T-helper 17 cell (primary cell): Measurements from ENCODE around the gene TRMT2A. TPM values are rescaled to one million over a fixed set of nuclear protein-coding genes. Genes with fewer than 3 reads are reported as not detected.

Experiments
- ATAC-seq: fragments of 150-1000 bp; cut with Tn5 transposase; 2 replicates; pipeline ENCODE4 v1.10.0; 2021; ENCODE audit warnings: mild to moderate bottlenecking, moderate library complexity
- DNase-seq, 3 donors: peaks; one replicate each; pipeline versions ENCODE4 v3.0.0 to v3.0.0-alpha.2; 2020 to 2021
- H3K9me3 ChIP-seq: one replicate; pipeline ENCODE4 v1.7.0; 2013; ENCODE audit warnings: low read length, mild to moderate bottlenecking; ENCODE audit not compliant: control insufficient read depth, poor library complexity, severe bottlenecking
- H3K27ac Mint-ChIP-seq: one replicate; pipeline ENCODE4 v1.8.0; 2022; ENCODE audit warnings: mild to moderate bottlenecking, moderate library complexity, mixed read lengths
- H3K27me3 Mint-ChIP-seq: one replicate; pipeline ENCODE4 v1.8.0; 2022; ENCODE audit warnings: mixed read lengths
- H3K36me3 Mint-ChIP-seq: one replicate; pipeline ENCODE4 v1.8.0; 2022; ENCODE audit warnings: low read depth, mixed read lengths
- H3K4me1 Mint-ChIP-seq: one replicate; pipeline ENCODE4 v1.8.0; 2022; ENCODE audit warnings: mild to moderate bottlenecking, mixed read lengths
- H3K4me3 Mint-ChIP-seq: one replicate; pipeline ENCODE4 v1.8.0; 2022; ENCODE audit warnings: mild to moderate bottlenecking, moderate library complexity, mixed read lengths
- total RNA-seq, 4 donors: library from RNA in 2 of 4; stranded (reverse) in 2 of 4; gene quantifications; one replicate each; pipeline ENCODE4 v1.2.3 and lab custom pipeline; 2022 to 2026

TRMT2A gene
- total RNA-seq, 2 donors from 2014 or later = 77.1 to 85.5 TPM

- Mint-ChIP-seq H3K4me1 (peaks cover 20% of the 10 kb centered on the region), H3K4me3 (no peak overlapping the region), H3K36me3 (peaks cover 2% of the 10 kb centered on the region), H3K27ac (no peak overlapping the region), H3K27me3 (no peaks in the 10 kb centered on the region)
- no peak for DNase-seq
- ATAC-seq = no peak
- H3K9me3 ChIP-seq = no peaks in the 10 kb centered on the region
Observed at GRCh38 chr22:20135806-20136602, 19.0 kb upstream of the TRMT2A start.

GRCh38 chr22:20135265-20135664 lies 18.2 kb upstream of the TRMT2A start:
- ATAC-seq = no peak
- H3K4me3 Mint-ChIP-seq = no peak overlapping the region
- no peaks in the 10 kb centered on the region for H3K9me3 ChIP-seq
- no peak for DNase-seq
- peaks cover 2% of the 10 kb centered on the region for H3K36me3 Mint-ChIP-seq
- H3K27me3 Mint-ChIP-seq = no peaks in the 10 kb centered on the region
- H3K27ac Mint-ChIP-seq = no peak overlapping the region
- H3K4me1 Mint-ChIP-seq = peaks cover 20% of the 10 kb centered on the region

GRCh38 chr22:20133930-20134549 lies 17.0 kb upstream of the TRMT2A start:
- H3K4me1 Mint-ChIP-seq = peaks cover 21% of the 10 kb centered on the region
- H3K9me3 ChIP-seq = no peaks in the 10 kb centered on the region
- DNase-seq (no peak), ATAC-seq (no peak)
- no peak overlapping the region for H3K27ac Mint-ChIP-seq
- H3K36me3 Mint-ChIP-seq = no peaks in the 10 kb centered on the region
- peak overlapping the region; percentile 63 for H3K4me3 Mint-ChIP-seq
- H3K27me3 Mint-ChIP-seq = no peaks in the 10 kb centered on the region

GRCh38 chr22:20132686-20133246 lies 15.7 kb upstream of the TRMT2A start:
- no peaks in the 10 kb centered on the region for H3K9me3 ChIP-seq
- Mint-ChIP-seq H3K4me1 (peaks cover 12% of the 10 kb centered on the region), H3K4me3 (peak overlapping the region; percentile 80), H3K27me3 (no peaks in the 10 kb centered on the region), H3K27ac (peak overlapping the region; percentile 73), H3K36me3 (no peaks in the 10 kb centered on the region)
- DNase-seq (no peak), ATAC-seq (no peak)

DNA sequence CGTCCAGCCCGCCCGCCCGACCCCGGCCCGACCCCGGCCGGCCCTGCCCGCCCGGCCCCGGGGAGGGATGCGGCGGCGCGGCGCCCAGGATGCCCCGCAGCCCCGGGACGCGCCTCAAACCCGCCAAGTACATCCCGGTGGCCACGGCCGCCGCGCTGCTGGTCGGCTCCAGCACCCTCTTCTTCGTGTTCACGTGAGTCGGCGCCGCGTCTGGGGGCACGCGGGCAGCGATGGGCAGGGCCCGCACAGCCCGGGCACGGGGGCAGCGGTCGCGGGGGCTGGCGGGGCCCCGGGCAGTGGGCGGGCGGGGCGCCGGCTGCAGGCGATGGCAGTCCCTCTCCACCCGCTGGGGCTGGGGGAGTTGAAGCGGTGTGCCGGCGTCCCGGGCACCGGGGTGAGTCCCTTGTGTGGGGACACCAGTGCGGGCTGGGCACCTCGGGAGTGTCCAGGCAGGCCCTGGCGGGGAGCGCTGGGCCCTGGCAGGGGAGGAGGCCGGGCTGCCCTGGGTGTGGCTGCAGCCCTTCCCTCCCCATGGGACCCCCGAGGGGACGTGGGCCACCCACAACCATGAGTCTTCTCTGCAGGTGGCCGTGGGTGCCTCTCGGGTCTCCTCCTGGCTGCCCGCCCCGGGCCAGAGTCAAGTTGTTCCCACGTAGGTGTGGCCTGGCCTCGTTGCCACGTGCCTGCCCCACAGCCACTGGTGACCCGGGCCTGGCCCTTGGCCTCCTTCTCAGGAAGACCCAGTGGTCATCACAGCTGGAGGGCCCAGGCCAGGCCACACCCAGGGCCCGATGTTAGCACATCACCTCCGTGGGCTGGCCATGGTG lies 15.0 kb upstream of the TRMT2A start:
- Mint-ChIP-seq H3K4me1 (peaks cover 10% of the 10 kb centered on the region), H3K36me3 (no peaks in the 10 kb centered on the region), H3K4me3 (peak overlapping the region; percentile 80), H3K27me3 (no peaks in the 10 kb centered on the region), H3K27ac (peak overlapping the region; percentile 73)
- ATAC-seq (peak; percentile 2), DNase-seq (no peak)
- no peaks in the 10 kb centered on the region for H3K9me3 ChIP-seq

DNA sequence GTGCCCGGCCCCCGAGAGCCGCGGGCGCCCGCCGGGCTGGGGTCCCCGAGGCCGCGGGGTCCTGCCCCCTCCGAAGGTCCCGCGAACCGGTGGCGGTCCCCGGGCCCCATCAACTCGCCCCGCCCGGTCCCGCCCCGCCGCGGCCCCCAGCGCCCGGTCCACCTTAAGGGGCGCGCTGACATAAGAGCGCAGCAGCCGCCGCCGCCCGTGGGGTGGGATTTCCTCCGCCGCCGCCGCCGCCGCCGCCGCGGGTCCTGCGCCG lies 14.5 kb upstream of the TRMT2A start, which contains the start of gene ZDHHC8:
Gene ZDHHC8, plus strand, starts transcription at position 208 of the 262 bp plus-strand sequence. CDS start 144 bp downstream, outside the sequence.
- Mint-ChIP-seq H3K27ac (peak within 1 kb of the TSS; percentile 73), H3K27me3 (no peaks in the 10 kb centered on the region), H3K36me3 (no peaks in the 10 kb centered on the region), H3K4me3 (peak within 1 kb of the TSS; percentile 80), H3K4me1 (peaks cover 10% of the 10 kb centered on the region)
- no peaks in the 10 kb centered on the region for H3K9me3 ChIP-seq
- ATAC-seq (peak; percentile 72), DNase-seq (peak in 2 of 3 donors; percentile 42 to 66)

DNA sequence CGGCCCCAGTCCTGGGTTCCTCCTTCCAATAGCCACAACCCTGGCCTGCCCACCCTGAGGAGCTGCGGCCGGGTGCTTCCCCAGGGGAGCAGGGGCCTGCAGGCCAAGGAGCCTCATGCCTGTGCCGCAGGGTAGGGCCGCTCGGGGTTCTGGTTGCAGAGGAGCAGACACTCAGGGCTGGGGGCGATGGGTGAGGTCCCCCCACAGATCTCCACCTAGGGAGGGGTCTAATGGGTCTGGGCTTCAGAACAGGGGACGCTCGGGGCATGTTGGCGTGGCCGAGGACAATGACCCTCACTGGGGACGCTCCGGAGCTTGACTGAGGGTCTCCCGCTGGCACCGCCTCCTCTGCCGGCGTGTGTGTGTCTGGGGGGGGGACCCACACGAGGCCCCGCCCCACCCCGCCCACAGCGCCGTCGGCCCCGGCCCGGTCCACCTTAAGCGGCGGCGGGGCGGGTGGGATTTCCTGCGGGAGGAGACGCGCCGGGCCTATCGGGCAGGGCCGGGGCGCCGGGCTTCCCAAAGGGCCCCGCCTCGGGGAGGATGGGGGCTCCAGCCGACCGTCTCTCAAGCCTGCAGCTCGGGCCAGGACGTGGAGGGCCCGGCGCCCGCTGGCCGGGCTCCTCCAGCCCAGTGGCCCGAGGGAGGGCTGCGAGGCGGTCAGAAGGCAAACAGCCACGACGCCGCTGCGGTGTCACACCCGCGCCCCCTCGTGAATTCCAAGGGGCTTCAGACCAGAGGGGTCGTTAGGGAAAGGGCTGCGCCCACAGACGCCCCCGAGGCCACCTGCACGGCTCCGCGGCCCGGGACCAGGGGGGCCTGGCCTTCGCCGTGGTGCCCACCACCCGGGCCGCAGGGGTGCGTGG lies 13.9 kb upstream of the TRMT2A start:
- H3K9me3 ChIP-seq = no peaks in the 10 kb centered on the region
- DNase-seq = peak; percentile 61 to 80 (median 74)
- no peaks in the 10 kb centered on the region for H3K27me3 Mint-ChIP-seq
- H3K36me3 Mint-ChIP-seq = no peaks in the 10 kb centered on the region
- peak overlapping the region; percentile 41 for H3K4me3 Mint-ChIP-seq
- peak; percentile 81 for ATAC-seq
- no peak overlapping the region for H3K27ac Mint-ChIP-seq
- H3K4me1 Mint-ChIP-seq = peaks cover 6% of the 10 kb centered on the region

DNA sequence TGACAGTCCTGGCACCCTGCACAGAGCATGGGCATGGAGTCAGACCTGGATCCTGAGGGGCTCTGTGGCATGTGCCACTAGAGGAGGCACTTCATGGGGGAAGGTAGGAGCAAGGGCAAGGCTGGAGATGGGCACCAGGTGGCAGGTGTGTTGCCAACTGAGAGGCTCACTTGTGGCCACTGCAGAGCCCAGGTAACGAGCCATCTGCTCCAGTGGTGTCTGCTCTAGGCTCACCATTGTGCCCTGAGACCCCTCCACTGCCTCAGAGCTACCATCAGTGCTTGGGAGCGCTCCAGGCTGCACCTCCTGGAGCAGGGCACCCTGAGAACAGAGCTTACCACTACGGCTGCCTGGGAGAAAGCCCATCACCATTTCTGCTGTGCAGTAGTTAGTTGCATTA lies 13.3 kb upstream of the TRMT2A start:
- DNase-seq (peak in 1 of 3 donors; percentile 25), ATAC-seq (peak; percentile 24)
- H3K4me3 Mint-ChIP-seq = peak overlapping the region; percentile 41
- H3K27ac Mint-ChIP-seq = no peak overlapping the region
- H3K4me1 Mint-ChIP-seq = peaks cover 6% of the 10 kb centered on the region
- H3K9me3 ChIP-seq = no peaks in the 10 kb centered on the region
- no peaks in the 10 kb centered on the region for H3K36me3 Mint-ChIP-seq
- H3K27me3 Mint-ChIP-seq = no peaks in the 10 kb centered on the region

- Mint-ChIP-seq H3K4me1 (peaks cover 6% of the 10 kb centered on the region), H3K36me3 (no peaks in the 10 kb centered on the region), H3K27ac (peak overlapping the region; percentile 32), H3K27me3 (no peaks in the 10 kb centered on the region), H3K4me3 (no peak overlapping the region)
- ATAC-seq = no peak
- H3K9me3 ChIP-seq = no peaks in the 10 kb centered on the region
- no peak for DNase-seq
Observed at GRCh38 chr22:20129747-20130014, 12.7 kb upstream of the TRMT2A start.

GRCh38 chr22:20128902-20129746 lies 12.1 kb upstream of the TRMT2A start:
- Mint-ChIP-seq H3K4me1 (peaks cover 7% of the 10 kb centered on the region), H3K36me3 (no peaks in the 10 kb centered on the region), H3K4me3 (peak overlapping the region; percentile 31), H3K27me3 (no peaks in the 10 kb centered on the region), H3K27ac (peak overlapping the region; percentile 32)
- no peaks in the 10 kb centered on the region for H3K9me3 ChIP-seq
- DNase-seq (peak in 2 of 3 donors; percentile 35 to 52), ATAC-seq (peak; percentile 40)

GRCh38 chr22:20128619-20128901 lies 11.5 kb upstream of the TRMT2A start:
- Mint-ChIP-seq H3K4me1 (peaks cover 5% of the 10 kb centered on the region), H3K4me3 (no peak overlapping the region), H3K36me3 (no peaks in the 10 kb centered on the region), H3K27me3 (no peaks in the 10 kb centered on the region), H3K27ac (no peak overlapping the region)
- H3K9me3 ChIP-seq = no peaks in the 10 kb centered on the region
- DNase-seq (no peak), ATAC-seq (no peak)
